HEK293T (cell line): ENCODE measurements around the gene SEMA3A.

Experiments
- CTCF ChIA-PET: fragments of 350-600 bp; formaldehyde crosslinking; extraction: SDS; loops from one replicate; lab custom pipeline; 2021; ENCODE audit warnings: antibody characterized with exemption, inconsistent platforms; lab: Yijun Ruan, JAX
- POLR2A ChIA-PET: fragments of 350-600 bp; formaldehyde crosslinking; extraction: SDS; loops from one replicate; lab custom pipeline; 2020; ENCODE audit warnings: antibody characterized with exemption, inconsistent platforms; lab: Yijun Ruan, JAX
- DNase-seq: peaks from one replicate; pipeline ENCODE4 v3.0.0; 2012; ENCODE audit warnings: mixed read lengths; ENCODE audit errors: extremely low spot score
- ARNT ChIP-seq: fragments of 450-650 bp; IDR thresholded peaks from 2 replicates; pipeline ENCODE4 v1.6.1; 2017; ENCODE audit warnings: mild to moderate bottlenecking
- BHLHE40 ChIP-seq: fragments of 450-650 bp; IDR thresholded peaks from 2 replicates; pipeline ENCODE4 v1.6.1; 2016; ENCODE audit warnings: mild to moderate bottlenecking, moderate library complexity, borderline replicate concordance
- CTBP1 ChIP-seq: fragments of 450-650 bp; IDR thresholded peaks from 2 replicates; pipeline ENCODE4 v1.6.1; 2016; ENCODE audit warnings: borderline replicate concordance
- ELF4 ChIP-seq: fragments of 450-650 bp; IDR thresholded peaks from 2 replicates; pipeline ENCODE4 v1.6.1; 2017; ENCODE audit warnings: antibody characterized with exemption
- FOXA1 ChIP-seq: fragments of 450-650 bp; IDR thresholded peaks from 2 replicates; pipeline ENCODE4 v1.6.1; 2016; ENCODE audit warnings: mild to moderate bottlenecking
- FOXK2 ChIP-seq: fragments of 450-650 bp; IDR thresholded peaks from 2 replicates; pipeline ENCODE4 v1.6.1; 2016; ENCODE audit warnings: mild to moderate bottlenecking
- FOXM1 ChIP-seq: fragments of 450-650 bp; IDR thresholded peaks from 2 replicates; pipeline ENCODE4 v1.6.1; 2017; ENCODE audit warnings: mild to moderate bottlenecking, borderline replicate concordance
- HDGF ChIP-seq: fragments of 450-650 bp; IDR thresholded peaks from 2 replicates; pipeline ENCODE4 v1.6.1; 2017; ENCODE audit warnings: antibody characterized with exemption, borderline replicate concordance
- L3MBTL2 ChIP-seq: fragments of 450-650 bp; conservative IDR thresholded peaks from 2 replicates; pipeline ENCODE4 v1.6.1; 2016; ENCODE audit warnings: mild to moderate bottlenecking
- LEF1 ChIP-seq: fragments of 450-650 bp; IDR thresholded peaks from 2 replicates; pipeline ENCODE4 v1.6.1; 2017; ENCODE audit warnings: mild to moderate bottlenecking, borderline replicate concordance
- NFRKB ChIP-seq: fragments of 450-650 bp; IDR thresholded peaks from 2 replicates; pipeline ENCODE4 v1.6.1; 2016; ENCODE audit warnings: mild to moderate bottlenecking, moderate library complexity
- SP1 ChIP-seq: fragments of 450-650 bp; IDR thresholded peaks from 2 replicates; pipeline ENCODE4 v1.6.1; 2017
- SUZ12 ChIP-seq: fragments of 450-650 bp; IDR thresholded peaks from 2 replicates; pipeline ENCODE4 v1.6.1; 2016; ENCODE audit warnings: mild to moderate bottlenecking
- TARDBP ChIP-seq: fragments of 450-650 bp; IDR thresholded peaks from 2 replicates; pipeline ENCODE4 v1.6.1; 2016
- ZNF384 ChIP-seq: fragments of 450-650 bp; IDR thresholded peaks from 2 replicates; pipeline ENCODE4 v1.6.1; 2016
- TF ChIP-seq, protein P1 (sequence below): fragments of 450-650 bp; IDR thresholded peaks from 2 replicates; pipeline ENCODE4 v1.6.1; 2016

The SEMA3A gene

DNA sequence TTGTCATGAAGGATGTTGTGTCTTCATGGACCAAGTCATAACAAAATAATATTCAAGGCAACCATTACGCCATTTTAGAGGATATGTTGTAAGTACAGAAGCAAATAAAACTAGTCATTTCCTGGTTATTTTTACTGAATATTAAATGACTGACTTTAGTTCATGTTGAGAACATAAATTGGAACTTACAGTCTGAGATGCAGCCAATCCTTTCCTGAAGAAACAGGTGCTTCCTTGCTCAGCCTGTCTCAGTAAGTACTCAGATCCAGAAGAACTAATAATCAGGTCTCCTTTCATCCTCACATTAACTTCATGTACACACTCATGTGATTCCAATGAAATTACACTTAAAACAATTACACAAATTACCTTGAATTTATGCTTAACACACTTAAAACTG lies 12.3 kb downstream of the SEMA3A start:
- TF ChIP-seq NFRKB (no peak), FOXK2 (no peak), LEF1 (no peak), FOXA1 (no peak), BHLHE40 (no peak), FOXM1 (no peak), SP1 (no peak), SUZ12 (no peak), TARDBP (no peak), ELF4 (no peak), ZNF384 (no peak), L3MBTL2 (no peak), HDGF (no peak), ARNT (no peak), CTBP1 (no peak)
- TF ChIP-seq, protein P1, sequence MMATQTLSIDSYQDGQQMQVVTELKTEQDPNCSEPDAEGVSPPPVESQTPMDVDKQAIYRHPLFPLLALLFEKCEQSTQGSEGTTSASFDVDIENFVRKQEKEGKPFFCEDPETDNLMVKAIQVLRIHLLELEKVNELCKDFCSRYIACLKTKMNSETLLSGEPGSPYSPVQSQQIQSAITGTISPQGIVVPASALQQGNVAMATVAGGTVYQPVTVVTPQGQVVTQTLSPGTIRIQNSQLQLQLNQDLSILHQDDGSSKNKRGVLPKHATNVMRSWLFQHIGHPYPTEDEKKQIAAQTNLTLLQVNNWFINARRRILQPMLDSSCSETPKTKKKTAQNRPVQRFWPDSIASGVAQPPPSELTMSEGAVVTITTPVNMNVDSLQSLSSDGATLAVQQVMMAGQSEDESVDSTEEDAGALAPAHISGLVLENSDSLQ: no peak
- CTCF ChIA-PET: no interaction called here
- POLR2A ChIA-PET: no interaction called here
- DNase-seq: no peak

DNA sequence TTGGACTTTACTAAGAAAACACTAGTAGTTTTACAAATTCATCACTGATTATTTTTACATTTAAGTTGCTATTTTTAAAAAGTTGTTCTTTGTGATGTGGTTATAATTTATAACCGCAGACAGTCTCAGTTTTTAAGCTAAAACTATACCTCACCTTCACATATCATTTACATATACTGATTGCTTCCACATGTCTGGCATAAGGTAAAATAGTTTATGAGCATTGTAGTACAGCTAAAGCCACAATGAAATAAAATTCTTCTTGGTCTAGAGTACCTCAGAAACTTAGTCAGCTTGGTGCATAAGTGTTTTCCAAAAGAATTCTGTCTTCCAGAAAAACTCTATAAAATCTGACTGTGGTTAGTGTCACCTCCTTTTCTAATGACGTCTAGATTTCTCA lies 13.0 kb downstream of the SEMA3A start:
- no peak for DNase-seq
- ChIA-PET POLR2A (no interaction called here), CTCF (no interaction called here)
- TF ChIP-seq ARNT (no peak), SP1 (no peak), ZNF384 (no peak), HDGF (no peak), FOXK2 (no peak), FOXA1 (no peak), ELF4 (no peak), FOXM1 (no peak), CTBP1 (no peak), NFRKB (no peak), L3MBTL2 (no peak), LEF1 (no peak), SUZ12 (no peak), BHLHE40 (no peak)
- TF ChIP-seq, protein P1: no peak

DNA sequence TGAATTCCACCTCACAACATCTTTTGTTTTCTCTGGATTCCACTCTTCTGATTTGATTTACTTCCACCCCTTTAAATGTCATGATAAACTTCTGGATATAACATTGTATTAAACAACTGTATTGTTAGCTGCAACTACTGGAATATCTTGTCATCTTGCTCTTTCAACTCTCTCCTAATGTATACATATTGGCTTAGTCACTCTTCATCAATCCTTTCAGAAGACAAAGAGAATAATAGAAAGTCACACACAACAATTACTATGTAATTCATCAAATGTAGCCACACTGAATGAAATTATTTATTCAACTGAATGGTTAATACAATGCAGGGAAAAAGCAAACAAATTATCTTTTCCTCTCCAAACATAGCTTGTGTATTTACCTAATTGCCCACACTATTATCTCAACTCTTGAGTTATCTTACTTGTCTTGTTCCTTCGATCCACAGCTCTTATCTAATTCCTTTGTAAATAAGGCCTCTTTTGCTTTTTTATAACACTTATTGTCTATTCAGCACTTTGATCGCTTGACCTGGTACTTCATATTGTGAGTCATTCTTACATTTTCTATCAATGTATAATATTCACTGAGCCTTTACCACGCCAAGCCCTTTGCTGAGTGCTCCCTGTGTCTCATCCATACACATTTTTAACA lies 16.7 kb downstream of the SEMA3A start:
- DNase-seq: no peak
- no peak for TF ChIP-seq ELF4
- CTCF ChIA-PET: no interaction called here
- POLR2A ChIA-PET: no interaction called here

DNA sequence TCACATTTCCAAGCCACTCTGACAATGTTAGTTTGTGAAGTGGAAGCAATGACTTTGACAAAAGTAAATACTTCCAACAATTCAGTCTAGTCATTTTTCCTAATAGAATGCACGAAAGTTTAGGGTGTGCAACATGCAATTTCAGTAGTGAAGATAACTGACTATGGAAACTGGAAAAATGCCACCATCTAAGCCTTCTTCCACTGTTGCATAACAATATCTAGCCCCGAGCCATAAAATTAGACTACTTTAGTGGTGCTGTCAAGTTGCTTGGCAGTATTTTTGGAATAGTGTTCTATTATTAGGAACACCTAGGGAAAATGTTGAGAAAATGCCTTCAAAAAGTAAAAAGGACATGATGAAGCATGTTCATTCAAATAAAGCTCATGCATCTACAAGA lies 17.9 kb downstream of the SEMA3A start:
- no peak for TF ChIP-seq L3MBTL2
- no peak for TF ChIP-seq LEF1
- no peak for TF ChIP-seq NFRKB
- TF ChIP-seq TARDBP: no peak
- no peak for TF ChIP-seq SP1
- no peak for TF ChIP-seq ZNF384
- no peak for TF ChIP-seq CTBP1
- no peak for TF ChIP-seq FOXA1
- TF ChIP-seq HDGF: no peak
- no peak for TF ChIP-seq BHLHE40
- TF ChIP-seq, protein P1: no peak
- no peak for TF ChIP-seq ARNT
- TF ChIP-seq SUZ12: no peak
- no peak for TF ChIP-seq FOXK2
- TF ChIP-seq FOXM1: no peak
- no peak for TF ChIP-seq ELF4
- CTCF ChIA-PET: no interaction called here
- no peak for DNase-seq

DNA sequence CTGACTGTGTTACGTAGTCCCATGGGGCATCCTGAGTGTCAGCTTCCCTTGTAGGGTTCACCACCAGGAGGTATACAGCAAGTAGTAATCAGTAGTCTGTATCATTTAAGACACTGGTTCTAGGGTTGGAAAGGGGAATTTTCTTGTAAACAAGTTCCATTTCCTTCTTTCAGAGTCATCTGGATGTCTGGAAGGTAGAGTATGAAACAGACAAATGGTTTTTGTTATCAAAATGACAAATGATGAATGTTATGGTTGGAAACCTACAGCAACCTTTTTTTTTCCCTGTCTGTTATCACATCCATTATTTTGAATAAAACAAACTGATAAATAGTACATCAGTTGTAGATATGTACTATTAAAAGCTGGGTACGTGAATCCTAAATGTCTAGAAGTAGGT lies 19.1 kb downstream of the SEMA3A start:
- CTCF ChIA-PET: no interaction called here
- POLR2A ChIA-PET: no interaction called here
- DNase-seq: no peak
- no peak for TF ChIP-seq NFRKB
- TF ChIP-seq FOXA1: no peak
- no peak for TF ChIP-seq FOXM1
- no peak for TF ChIP-seq L3MBTL2
- no peak for TF ChIP-seq SP1
- no peak for TF ChIP-seq BHLHE40
- no peak for TF ChIP-seq SUZ12
- TF ChIP-seq HDGF: no peak
- no peak for TF ChIP-seq LEF1
- no peak for TF ChIP-seq TARDBP
- no peak for TF ChIP-seq FOXK2
- TF ChIP-seq ELF4: no peak
- no peak for TF ChIP-seq CTBP1
- no peak for TF ChIP-seq ARNT
- no peak for TF ChIP-seq ZNF384
- TF ChIP-seq, protein P1: no peak

More for the DNA sequence above, 17.9 kb downstream of the SEMA3A start:
- POLR2A ChIA-PET: no interaction called here

DNA sequence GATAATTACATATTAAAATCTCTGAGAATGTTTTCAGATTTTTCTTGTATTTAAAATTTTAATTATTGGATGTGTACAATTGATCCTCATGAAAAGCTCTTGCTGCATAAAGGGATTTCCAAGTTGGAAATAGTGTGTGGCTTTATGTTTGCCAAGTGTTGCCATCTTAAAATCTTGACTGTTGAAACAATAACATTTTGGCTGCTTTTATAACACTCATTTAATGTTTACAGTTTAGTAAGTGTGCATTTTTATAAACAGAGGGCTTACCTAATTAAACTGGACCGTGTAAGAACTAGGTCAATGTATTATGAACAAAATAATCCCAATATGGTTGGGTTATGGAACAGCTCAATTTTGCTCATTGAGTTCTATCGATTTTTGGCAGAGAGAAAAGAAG lies 23.9 kb downstream of the SEMA3A start:
- no peak for TF ChIP-seq BHLHE40
- TF ChIP-seq SP1: no peak
- TF ChIP-seq NFRKB: no peak
- TF ChIP-seq LEF1: no peak
- no peak for TF ChIP-seq FOXA1
- TF ChIP-seq, protein P1: no peak
- no peak for DNase-seq
- CTCF ChIA-PET: no interaction called here
- POLR2A ChIA-PET: no interaction called here
